ENCODE results near the gene VIL1.

The VIL1 gene

GRCh38 chr2:218378053-218378452, 40.9 kb upstream of the VIL1 start:
- TF ChIP-seq CTCF (IDR thresholded peaks at IDR 0.05; ENCODE audit: insufficient read depth, low read depth, low read length, missing control alignments): no peak
- DNase-seq (ENCODE audit: low read depth): no peak
- H3K4me3 ChIP-seq (ENCODE audit: low read depth, low read length): no peak overlapping the region

- DNase-seq (ENCODE audit: low read depth): no peak
- no peak within 1 kb of the TSS for H3K4me3 ChIP-seq (ENCODE audit: low read depth, low read length)
- TF ChIP-seq CTCF (IDR thresholded peaks at IDR 0.05; ENCODE audit: insufficient read depth, low read depth, low read length, missing control alignments): no peak
These were observed 37.0 kb upstream of the VIL1 start, which contains the start of gene SLC11A1 for GRCh38 chr2:218381916-218382366. Gene SLC11A1 (plus strand): TSS chr2:218382273. CDS start chr2:218382369, 96 bp downstream.

- TF ChIP-seq CTCF (IDR thresholded peaks at IDR 0.05; ENCODE audit: insufficient read depth, low read depth, low read length, missing control alignments): no peak
- no peak for DNase-seq (ENCODE audit: low read depth)
- H3K4me3 ChIP-seq (ENCODE audit: low read depth, low read length): no peak overlapping the region
These were observed 36.1 kb upstream of the VIL1 start for GRCh38 chr2:218382785-218383184.

GRCh38 chr2:218383892-218384519, 34.9 kb upstream of the VIL1 start:
- no peak for TF ChIP-seq CTCF (IDR thresholded peaks at IDR 0.05; ENCODE audit: insufficient read depth, low read depth, low read length, missing control alignments)
- DNase-seq (ENCODE audit: low read depth): no peak
- H3K4me3 ChIP-seq (ENCODE audit: low read depth, low read length): no peak overlapping the region

- no peak overlapping the region for H3K4me3 ChIP-seq (ENCODE audit: low read depth, low read length)
- no peak for TF ChIP-seq CTCF (IDR thresholded peaks at IDR 0.05; ENCODE audit: insufficient read depth, low read depth, low read length, missing control alignments)
- DNase-seq (ENCODE audit: low read depth): no peak
These were observed 33.9 kb upstream of the VIL1 start for GRCh38 chr2:218384975-218385374.

- no peak for DNase-seq (ENCODE audit: low read depth)
- no peak for TF ChIP-seq CTCF (IDR thresholded peaks at IDR 0.05; ENCODE audit: insufficient read depth, low read depth, low read length, missing control alignments)
- no peak overlapping the region for H3K4me3 ChIP-seq (ENCODE audit: low read depth, low read length)
These were observed 32.2 kb upstream of the VIL1 start for GRCh38 chr2:218386505-218387368.

Measured in GM12865 (cell line).